Medulla oblongata (tissue), 1 donor: ENCODE data around the gene C19orf47.
"Not testable (repeated sequence)": the region's sequence is repeated elsewhere in the genome, so short reads cannot be mapped to it uniquely, and the experiment has no call there.

ENCODE experiments used
- DNase-seq: peaks from one replicate; pipeline ENCODE4 v3.0.0-alpha.2; 2015; ENCODE audit errors: extremely low spot score

Gene C19orf47

DNA sequence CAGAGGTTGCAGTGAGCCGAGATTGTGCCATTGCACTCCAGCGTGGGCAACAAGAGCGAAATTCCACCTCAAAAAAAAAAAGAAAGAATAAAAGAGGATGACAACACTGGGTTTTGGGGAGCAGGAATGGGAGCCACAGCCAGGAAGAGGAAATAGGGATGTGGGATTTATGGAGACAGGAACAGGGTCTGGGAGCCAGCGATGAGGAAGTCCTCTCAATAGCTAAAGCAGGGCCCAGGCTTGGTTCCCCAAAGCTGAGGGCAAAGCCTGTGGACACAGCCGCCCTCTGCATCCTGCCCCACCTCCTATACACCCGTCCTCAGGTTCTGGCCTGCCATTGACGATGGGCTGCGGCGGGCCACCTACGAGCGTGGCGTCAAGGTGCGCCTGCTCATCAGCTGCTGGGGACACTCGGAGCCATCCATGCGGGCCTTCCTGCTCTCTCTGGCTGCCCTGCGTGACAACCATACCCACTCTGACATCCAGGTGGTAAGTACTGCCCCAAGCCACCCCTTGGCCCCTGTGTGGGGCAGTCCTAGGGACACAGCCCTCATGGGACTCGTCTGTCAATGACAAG, 28.2 kb upstream of the C19orf47 start:
- no peak for DNase-seq

DNA sequence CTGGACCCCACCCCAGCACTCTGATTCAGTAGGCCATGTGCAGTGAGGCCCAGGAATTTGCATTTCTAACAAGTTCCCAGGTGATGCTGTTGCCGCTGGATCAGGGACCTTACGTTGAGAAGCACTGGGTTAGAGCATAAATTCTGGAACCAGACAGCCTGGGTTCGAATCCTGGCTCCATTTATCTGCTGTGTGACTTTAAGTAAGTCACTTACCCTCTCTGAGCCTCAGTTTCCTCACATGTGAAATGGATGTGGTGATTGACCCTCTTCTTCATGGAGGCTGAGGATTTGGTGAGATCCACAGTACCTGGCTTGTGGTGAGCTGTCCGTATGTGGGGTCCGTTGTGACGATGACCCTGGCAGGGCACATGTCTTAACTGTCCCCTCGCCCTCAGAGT, 25.9 kb upstream of the C19orf47 start:
- DNase-seq = no peak

DNA sequence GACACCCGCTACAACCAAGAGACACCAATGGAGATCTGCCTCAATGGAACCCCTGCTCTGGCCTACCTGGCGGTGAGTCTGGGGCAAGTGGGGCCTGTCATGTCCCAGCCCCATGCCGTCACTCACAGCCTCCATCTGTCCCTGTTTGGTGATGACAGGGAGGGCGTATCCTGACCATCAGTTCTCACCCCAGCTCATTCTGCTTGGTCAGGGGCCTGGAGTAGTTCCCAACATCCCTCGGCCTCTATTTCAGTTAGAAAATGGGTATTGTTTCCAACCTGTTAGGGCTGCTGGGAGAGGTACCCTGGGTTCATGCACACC, 23.6 kb upstream of the C19orf47 start:
- no peak for DNase-seq

DNA sequence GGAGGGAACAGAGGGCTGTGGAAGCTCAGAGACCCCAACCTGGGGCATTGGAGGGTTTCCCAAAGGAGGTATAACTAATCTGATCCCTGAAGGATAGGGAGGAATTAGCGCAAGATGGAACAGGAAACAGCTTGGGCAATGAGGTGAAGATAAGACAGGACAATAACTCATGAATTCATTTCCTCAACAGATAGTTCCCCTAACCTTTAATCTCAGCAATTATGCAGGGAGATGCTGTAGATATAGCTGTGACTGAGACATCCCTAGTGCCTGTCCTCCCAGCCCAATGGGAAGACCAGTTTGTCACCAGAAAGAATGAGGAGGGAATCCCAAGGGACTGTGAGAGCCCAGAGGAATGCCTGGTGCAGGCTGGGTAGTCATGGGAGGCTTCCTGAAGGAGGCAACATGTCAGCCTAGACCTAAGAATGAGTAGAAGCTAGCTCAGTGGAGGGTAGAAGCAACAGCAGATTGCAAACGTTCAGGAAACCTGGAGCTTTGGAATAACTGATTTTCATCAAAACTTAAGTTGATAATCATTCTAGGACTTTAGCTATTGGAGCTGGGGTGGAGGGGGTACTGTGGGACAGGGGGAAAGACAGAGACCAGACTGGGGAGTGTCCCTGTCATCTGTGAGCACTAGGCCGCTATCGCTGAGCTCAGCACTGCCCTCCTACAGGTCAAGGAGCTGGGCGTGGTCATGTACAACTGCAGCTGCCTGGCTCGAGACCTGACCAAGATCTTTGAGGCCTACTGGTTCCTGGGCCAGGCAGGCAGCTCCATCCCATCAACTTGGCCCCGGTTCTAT, 23.0 kb upstream of the C19orf47 start:
- DNase-seq = no peak

DNA sequence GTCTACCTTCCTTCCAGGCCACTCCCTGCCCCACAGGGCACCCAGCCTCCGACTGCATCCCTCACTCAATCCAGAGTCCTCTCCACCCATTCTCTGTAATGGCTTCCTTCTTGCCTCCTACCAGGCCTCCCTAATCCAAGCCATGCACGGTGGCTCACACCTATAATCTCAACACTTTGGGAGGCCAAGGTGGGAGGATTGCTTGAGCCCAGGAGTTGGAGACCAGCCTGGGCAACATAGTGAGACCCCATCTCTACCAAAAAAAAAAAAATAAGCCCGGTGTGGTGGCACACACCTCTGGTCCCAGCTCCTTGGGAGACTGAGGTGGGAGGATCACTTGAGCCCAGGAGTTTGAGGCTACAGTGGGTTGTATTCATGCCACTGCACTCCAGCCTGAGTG, 22.1 kb upstream of the C19orf47 start:
- DNase-seq = not testable (repeated sequence)

DNA sequence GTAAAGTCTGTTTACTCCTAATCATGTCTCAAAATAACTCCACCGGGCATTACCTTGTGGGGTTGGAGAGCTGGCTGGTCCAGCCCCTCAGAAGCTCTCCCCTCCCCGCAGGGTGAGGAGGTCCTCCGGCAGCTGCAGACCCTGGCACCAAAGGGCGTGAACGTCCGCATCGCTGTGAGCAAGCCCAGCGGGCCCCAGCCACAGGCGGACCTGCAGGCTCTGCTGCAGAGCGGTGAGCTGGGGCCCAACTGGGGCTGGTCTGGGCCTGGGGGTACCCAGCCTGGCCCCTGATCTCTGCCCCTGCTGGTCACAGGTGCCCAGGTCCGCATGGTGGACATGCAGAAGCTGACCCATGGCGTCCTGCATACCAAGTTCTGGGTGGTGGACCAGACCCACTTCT, 21.6 kb upstream of the C19orf47 start:
- no peak for DNase-seq

DNA sequence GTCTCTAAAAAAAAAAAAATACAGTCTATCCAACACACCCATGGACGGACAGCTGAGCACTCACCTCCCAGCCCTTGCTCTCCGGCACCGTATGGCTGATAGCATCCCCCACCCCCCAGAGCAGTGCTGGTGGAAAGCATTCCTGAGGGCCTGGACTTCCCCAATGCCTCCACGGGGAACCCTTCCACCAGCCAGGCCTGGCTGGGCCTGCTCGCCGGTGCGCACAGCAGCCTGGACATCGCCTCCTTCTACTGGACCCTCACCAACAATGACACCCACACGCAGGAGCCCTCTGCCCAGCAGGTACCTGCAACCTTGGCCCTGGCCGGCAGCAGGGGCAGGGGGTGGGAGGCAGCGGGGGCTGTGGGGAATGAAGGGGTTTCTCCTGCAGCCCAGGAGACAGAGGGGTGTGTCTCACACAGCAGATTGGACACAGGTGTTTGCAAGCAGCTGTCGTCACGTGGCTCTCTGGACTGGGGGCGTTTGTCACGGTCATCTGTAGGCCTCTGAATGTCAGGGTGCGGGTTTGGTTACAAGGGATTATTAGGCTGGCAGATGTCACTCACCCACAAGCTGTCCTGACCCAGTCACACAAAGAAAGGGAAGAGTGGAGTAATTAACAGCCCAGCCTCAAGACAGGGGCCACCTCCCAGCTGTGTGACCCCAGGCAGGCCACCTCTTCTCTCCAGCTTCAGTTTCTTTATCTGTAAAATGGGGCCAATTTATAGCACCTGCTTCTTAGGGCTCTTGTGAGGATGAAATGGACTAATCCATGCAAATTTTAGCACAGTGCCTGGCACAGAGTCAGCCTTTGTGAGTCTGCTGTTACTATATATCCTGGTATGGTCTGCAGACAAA, 19.6 kb upstream of the C19orf47 start:
- DNase-seq = no peak

DNA sequence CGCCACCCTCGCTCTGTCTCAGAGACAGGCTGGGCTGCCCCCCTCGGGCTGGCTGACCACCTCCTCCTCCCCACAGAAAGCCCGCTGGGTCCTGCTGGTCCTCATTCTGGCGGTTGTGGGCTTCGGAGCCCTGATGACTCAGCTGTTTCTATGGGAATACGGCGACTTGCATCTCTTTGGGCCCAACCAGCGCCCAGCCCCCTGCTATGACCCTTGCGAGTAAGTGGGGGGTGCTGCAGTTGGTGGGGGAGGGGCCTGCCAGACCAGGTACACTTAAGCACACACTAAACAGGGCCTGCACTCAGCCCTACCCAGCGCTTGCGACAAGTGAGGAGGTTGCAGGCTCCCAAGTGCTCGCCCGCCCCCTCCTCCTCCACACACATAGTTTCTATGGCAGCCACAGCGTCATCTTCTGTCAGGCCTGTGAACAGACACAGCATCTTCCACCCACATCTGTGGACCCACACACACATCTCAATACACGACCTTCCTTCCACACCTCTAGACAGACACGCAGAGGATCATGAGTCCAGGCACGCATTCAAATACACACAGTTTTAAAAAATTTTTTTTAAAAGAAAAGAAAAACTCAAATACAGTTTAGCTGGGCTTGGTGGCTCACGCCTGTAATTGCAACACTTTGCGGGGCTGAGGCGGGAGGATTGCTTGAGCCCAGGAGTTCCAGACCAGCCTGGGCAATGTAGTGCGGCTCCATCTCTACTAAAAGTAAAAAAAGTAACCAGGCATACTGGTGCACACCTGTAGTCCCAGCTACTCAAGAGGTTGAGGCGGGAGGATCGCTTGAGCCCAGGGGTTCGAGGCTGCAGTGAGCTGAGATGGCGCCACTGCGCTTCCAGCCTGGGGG, 18.7 kb upstream of the C19orf47 start:
- no peak for DNase-seq

DNA sequence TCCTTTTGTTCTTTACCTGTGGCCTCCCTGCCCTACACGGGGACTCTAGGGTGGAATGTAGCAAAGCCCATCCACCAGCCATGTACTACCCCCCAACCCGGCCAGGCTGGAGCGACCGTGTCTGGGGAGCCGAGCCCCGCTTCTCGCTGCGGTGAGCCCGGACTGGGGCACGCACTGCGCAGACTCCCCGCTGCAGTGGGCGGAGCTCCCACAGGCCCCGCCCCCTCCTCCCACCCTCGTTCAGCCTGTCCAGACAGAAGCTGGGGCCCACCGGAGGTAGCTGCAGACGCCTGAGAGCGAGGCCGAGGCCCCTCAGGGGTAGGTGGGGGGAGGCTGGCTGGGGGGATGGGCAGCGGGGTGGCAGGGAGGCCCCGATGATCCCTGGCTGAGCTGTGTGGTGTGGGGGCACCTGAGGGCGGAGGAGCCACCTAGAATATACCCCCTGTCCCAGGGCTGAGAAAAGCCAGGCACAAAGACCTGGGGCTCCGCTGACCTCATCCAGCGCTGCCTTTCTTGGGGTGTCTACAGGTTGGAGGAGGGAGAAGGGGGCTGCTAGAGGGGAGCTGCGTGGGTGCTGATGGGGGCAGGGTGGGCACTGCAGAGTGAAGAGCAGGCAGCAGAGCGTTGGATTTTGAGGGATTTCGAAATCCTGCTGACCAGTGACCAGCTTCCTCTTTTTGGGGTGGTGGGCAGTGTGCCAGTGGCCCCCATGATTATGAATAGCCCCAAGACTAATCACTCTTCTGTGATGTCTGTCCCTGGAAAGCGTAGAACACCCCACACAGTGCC, 17.6 kb upstream of the C19orf47 start:
- DNase-seq = peak; percentile 52

DNA sequence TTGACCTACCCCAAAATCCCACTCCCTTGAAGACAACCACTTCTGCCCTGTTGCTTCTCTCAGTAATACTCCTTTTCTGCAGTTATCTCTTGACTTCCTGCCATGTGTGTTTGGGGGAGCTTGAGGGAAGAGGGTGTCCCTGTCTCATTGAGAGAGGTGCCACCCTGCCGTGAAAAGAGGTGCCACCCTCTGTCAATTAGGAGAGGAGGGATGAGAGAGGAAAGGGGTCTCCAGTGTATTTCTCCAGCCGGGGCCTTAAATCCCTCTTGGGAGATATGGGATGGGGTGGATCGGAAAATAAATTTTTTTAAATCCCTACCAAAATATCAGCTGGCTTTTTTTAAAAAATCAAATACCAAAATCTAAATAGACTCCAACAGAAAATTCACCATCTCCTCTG, 16.8 kb upstream of the C19orf47 start:
- no peak for DNase-seq

DNA sequence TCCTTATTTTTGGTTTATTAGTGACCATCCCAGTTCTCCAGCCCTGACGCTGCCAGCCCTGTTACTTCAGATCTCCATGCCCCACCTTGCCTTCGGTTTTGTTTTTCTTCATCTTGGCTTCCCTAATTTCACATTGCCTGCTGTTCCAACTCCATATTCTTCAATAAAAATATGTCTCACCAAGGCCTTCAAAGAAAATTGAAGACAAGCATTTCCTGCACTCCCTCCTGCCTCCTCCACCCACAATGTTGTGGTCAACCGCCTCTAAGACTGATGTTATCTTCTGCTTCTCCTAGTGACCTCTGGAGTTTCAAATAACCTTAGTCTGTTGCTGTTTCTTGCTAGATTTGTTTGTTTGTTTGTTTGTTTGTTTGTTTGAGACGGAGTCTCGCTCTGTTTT, 14.9 kb upstream of the C19orf47 start:
- DNase-seq = no peak

DNA sequence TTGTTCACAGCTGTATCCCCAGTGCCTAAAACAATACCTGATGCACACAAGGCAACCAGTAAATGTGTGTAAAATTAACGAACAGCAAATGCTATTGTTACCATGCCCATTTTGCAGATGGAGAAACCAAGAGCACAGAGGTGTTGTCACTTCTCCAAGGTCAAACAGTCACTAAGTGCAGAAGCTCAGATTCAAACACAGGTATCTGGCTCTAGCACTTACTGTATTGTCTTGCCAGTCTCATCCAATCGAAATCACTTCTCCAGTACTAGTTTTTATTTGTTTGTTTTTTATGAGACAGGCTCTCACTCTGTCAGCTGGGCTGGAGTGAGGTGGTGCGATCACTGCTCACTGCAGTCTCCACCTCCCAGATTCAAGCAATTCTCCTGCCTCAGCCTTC, 14.0 kb upstream of the C19orf47 start:
- no peak for DNase-seq

DNA sequence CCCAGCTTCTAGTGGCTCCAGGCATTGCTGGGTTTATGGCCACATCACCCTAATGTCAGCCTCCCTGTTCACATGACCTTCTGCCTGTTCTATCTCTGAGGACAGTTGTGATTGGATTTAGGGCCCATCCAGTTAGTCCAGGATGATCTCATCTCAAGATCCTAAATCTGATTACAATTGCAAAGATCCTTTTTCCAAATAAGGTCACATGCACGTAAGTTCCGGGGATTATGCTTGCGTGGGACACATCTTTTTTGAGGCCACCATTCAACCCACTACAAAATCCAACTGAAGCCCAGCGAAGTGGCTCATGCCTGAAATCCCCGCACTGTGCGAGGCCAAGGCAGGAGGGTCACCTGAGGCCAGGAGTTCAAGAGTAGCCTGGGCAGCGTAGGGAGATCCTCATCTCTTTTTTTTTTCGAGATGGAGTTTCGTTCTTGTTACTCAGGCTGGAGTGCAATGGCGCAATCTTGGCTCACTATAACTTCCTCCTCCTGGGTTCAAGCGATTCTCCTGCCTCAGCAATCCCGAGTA, 12.6 kb upstream of the C19orf47 start:
- DNase-seq = peak; percentile 52

DNA sequence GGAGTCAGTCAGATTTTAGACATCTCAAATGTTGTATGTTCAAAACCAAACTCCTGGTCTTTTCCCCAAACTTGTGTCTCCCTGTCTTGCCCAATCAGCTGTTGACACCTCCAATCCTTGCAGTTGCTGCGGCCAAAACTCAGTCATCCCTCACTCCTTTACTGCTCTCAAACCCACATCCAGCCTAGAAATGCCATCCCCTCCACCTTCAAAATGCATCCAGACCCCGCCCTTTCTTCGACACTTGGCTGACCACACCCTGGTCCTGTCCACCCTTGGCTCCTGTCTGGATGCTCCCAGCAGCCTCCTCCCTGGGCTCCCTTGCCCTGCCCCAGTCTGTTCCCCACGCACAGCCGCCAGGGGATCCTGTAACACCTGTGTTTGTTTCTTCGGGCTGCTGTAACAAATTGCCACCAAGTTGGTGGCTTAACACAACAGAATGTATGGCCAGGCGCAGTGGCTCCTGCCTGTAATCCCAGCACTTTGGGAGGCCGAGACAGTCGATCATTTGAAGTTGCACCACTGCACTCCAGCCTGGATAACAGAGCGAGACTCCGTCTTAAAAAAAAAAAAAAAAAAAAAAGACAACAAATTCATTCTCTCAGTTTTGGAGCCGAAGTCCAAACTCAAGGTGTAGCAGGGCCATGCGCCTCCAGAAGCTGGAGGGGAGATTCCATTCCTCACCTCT, 12.0 kb upstream of the C19orf47 start:
- no peak for DNase-seq

DNA sequence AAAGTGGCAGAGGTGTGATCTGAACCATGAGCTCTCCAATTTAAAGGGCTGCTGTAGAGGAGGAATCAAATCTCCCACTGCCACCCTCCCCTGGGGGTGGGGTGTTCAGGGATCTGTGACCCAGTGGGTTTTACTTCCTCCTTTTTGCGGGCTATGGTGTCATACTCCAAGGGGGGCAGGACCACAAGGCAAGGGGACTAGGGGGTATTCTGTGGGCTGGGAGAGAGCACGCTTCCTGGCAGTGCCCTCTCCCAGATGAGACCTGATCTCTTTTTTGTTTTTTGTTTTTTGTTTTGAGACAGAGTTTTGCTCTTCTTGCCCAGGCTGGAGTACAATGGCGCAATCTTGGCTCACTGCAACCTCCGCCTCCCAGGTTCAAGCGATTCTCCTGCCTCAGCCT, 10.6 kb upstream of the C19orf47 start:
- DNase-seq = peak; percentile 76

DNA sequence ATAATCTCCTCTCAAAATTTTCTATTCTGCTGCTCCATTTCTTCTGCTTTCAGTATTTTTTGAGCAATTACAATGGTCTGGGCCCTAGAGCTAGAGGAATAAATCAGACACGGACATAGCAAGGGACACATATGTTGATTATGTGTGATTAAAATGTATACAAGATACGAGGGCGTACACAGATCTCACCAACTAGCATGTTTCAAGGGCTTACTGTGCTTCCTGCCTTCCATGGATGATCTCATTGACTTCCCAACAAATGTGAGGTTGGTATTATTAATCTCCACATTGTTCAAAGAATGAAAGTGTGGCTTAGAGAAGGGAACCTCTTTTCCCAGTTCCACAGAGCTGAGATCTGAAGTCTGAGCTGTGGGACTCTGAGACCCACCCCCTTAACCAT, 9.4 kb upstream of the C19orf47 start:
- DNase-seq = no peak

DNA sequence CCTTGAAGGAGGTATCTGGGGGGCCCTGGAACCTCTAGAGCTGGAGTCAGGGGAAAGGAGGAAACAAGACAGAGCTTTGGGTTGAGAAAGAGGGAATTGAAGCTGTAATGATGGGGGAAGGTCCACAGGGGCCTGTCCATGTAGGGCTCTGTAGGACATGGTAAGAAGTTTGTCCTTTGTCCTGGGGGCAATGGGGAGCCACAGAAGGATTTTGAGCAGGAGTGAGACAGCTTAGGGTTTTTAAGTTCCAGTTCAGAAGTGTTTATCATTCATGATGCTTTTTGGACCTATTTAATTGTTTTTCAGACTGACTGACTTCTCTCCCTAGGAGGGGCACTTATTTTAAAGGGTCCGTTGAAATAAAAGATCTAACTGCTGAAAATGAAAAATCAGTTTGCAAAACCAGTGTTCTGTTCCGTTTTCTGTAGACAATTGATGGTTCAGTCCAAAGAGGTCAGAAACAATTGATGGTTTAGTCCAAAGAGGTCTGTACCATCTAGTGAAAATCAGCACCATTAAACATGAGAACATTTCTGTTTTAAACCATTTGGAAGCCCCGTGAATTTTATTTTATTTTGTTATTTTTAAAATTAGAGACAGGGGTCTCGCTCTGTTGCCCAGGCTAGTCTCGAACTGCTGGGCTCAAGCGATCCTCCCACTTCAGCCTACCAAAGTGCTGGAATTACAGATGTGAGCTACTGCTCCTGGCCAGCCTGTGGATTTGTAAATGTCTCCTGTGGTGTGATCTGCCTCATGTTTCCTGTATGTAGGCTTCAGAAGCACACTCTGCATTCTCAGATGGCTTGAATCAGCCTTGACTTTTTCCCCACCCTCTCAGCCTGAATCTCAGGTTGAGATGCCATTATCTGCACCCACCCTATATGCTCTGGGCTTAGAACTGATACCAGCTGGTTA, 8.7 kb upstream of the C19orf47 start:
- DNase-seq = no peak

DNA sequence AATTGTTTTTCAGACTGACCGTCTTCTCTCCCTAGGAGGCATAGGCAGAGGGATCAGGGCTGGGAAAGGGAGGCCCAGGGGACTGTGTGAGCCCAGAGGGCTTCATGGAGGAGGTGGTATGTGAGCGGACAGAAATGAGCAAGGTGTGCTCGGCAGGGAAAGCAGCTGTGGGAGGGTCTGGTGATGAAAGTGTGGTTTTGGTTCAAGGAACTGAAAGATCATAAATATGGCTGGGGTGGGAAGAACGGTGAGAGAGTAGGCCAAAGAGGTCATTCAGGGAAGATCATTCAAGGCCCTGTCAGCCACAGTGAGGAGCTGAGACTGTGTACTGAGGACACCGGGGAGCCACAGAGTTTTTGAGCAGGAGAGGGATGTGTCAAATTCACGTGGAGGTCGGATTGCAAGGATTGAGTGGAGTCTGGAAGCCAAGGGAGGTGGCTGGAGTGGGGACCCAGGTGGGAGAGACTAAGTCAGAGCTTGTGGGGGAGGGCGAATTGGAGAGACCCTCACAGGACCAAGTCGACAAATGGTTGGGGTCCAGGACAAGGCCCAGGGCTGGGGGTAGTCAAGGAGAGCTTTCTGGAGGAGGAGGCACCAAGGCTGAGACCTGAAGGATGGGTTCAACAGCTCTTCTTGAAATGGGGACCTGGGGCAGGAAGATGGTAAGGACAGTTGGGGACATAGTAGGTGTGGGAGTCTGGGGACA, 7.9 kb upstream of the C19orf47 start:
- DNase-seq = no peak
